ENCODE measurements around the gene AGXT.

AGXT gene

GRCh38 chr2:240925568-240926515 is 57.2 kb downstream of the AGXT start:
- DNase-seq: no peak

- DNase-seq: no peak
Measured at GRCh38 chr2:240926516-240927389, 58.1 kb downstream of the AGXT start.

GRCh38 chr2:240927390-240927781 is 58.8 kb downstream of the AGXT start:
- no peak for DNase-seq

- no peak for DNase-seq
Measured at GRCh38 chr2:240928476-240929363, 60.1 kb downstream of the AGXT start.

GRCh38 chr2:240929364-240930095 is 60.9 kb downstream of the AGXT start:
- DNase-seq: no peak

All from hypothalamus (tissue), 51 donors.